ENCODE measurements around the gene PRICKLE3. TPM values are rescaled to one million over a fixed set of nuclear protein-coding genes. Genes with fewer than 3 reads are reported as not detected.

PRICKLE3 gene
- total and polyA plus RNA-seq, 2 of the 4 experiments (the other 2 are of a cell fraction): 3.4 to 6.4 TPM

GRCh38 chrX:49137492-49137891 is 48.7 kb downstream of the PRICKLE3 start:
- no peak overlapping the region for H3K23ac ChIP-seq (ENCODE audit: low read depth, low read length)
- WGBS, 2 experiments (ENCODE audit: extremely low coverage in 2 of 2, insufficient read length in 1 of 2): no CpG with 5 or more reads among the region's 1 CpG
- DNase-seq (no peak), ATAC-seq (ENCODE audit: low read depth) (no peak)
- no peak overlapping the region for H3K27ac ChIP-seq (ENCODE audit: insufficient read depth, low read length)
- no peak overlapping the region for H3K18ac ChIP-seq (ENCODE audit: low read depth, low read length)
- ChIA-PET POLR2A (ENCODE audit: unreplicated experiment) (interaction anchor here (0.6 kb wide), 2 partner anchors 26 to 104 kb away, joined by 3 to 5 read pairs; no protein-coding TSS in a partner anchor), CTCF (interaction anchor here (1.3 kb wide), 1 partner anchor 18 kb away, joined by 3 read pairs; no protein-coding TSS in a partner anchor)
- no peak overlapping the region for H2AFZ ChIP-seq (replicated peaks; ENCODE audit: low read length, poor library complexity)
- H2BK15ac ChIP-seq (ENCODE audit: low read depth, low read length): no peak overlapping the region
- H2BK120ac ChIP-seq (ENCODE audit: low read depth, low read length): no peak overlapping the region
- H3K9me1 ChIP-seq (ENCODE audit: insufficient read depth, low read length): no peaks in the 10 kb centered on the region
- H3K36me3 ChIP-seq (ENCODE audit: control insufficient read depth, insufficient read depth, low read length): no peaks in the 10 kb centered on the region
- no peak overlapping the region for H3K56ac ChIP-seq (ENCODE audit: extremely low read depth, insufficient read depth, low read length)
- BruUV-seq (replicated peaks): no TSS peak
- no peak overlapping the region for H3K4me3 ChIP-seq (ENCODE audit: insufficient read depth, low read depth, low read length)
- no peaks in the 10 kb centered on the region for H3K4me1 ChIP-seq (ENCODE audit: control insufficient read depth, insufficient read depth, low read length)
- H3K9ac ChIP-seq (ENCODE audit: low read depth, low read length): no peak overlapping the region
- H4K20me1 ChIP-seq (ENCODE audit: insufficient read depth, low read length): no peaks in the 10 kb centered on the region
- H3K14ac ChIP-seq (replicated peaks; ENCODE audit: low read depth, low read length): no peak overlapping the region
- no peak overlapping the region for H4K8ac ChIP-seq (ENCODE audit: low read depth in 2 of 2, low read length in 2 of 2)
- H4K91ac ChIP-seq (ENCODE audit: insufficient read depth, low read depth, low read length): no peak overlapping the region
- dilution Hi-C loops (cut with HindIII; ENCODE audit: low sequenced_read_pairs, unreplicated experiment) (no loop called here), in situ Hi-C loops (cut with MboI; ENCODE audit: low sequenced_read_pairs) (no loop called here), intact Hi-C loops (cut with micrococcal nuclease) (no loop called here)
- TF ChIP-seq POLR2A (IDR thresholded peaks at IDR 0.05; ENCODE audit: low read depth, low read length) (no peak), MAZ (IDR thresholded peaks at IDR 0.05; ENCODE audit: borderline replicate concordance, low read depth, low read length) (no peak), SMC3 (IDR thresholded peaks at IDR 0.05; ENCODE audit: low read depth, low read length) (no peak), BHLHE40 (IDR thresholded peaks at IDR 0.05; ENCODE audit: low read depth, low read length) (no peak), NFE2L2 (IDR thresholded peaks at IDR 0.05; ENCODE audit: low read depth, low read length) (no peak)
- H3K9me3 ChIP-seq (ENCODE audit: control insufficient read depth, insufficient read depth, low read length): peaks cover 16% of the 10 kb centered on the region
- H3K4ac ChIP-seq (ENCODE audit: low read depth, low read length): no peak overlapping the region
- H2AK9ac ChIP-seq (replicated peaks; ENCODE audit: low read depth, low read length, poor library complexity): no peak overlapping the region
- no peak overlapping the region for H2AK5ac ChIP-seq (ENCODE audit: low read depth, low read length)
- no peak overlapping the region for H2BK5ac ChIP-seq (ENCODE audit: low read depth, low read length, poor library complexity, severe bottlenecking)
- no peaks in the 10 kb centered on the region for H3K27me3 ChIP-seq (ENCODE audit: control insufficient read depth, insufficient read depth, low read length)
- H3K4me2 ChIP-seq (ENCODE audit: low read depth, low read length): no peak overlapping the region
- H2BK20ac ChIP-seq (ENCODE audit: low read depth, low read length): no peak overlapping the region
- H4K5ac ChIP-seq (ENCODE audit: low read depth, low read length): no peak overlapping the region
- no peaks in the 10 kb centered on the region for H3K79me1 ChIP-seq (ENCODE audit: low read depth in 1 of 2, low read length in 2 of 2)
